Activated CD4-positive, alpha-beta T cell treated with anti-CD3 and anti-CD28 coated beads for 36 hours (primary cell): ENCODE results near the gene CLASP1. TPM values are rescaled to one million over a fixed set of nuclear protein-coding genes. Genes with fewer than 3 reads are reported as not detected.
"Not testable (repeated sequence)": the region's sequence is repeated elsewhere in the genome, so short reads cannot be mapped to it uniquely, and the experiment has no call there.

Source experiments
- ATAC-seq: fragments of 200-7000 bp; cut with Tn5 transposase; one replicate; pipeline ENCODE4 v1.10.0; 2021; ENCODE audit warnings: mild to moderate bottlenecking, moderate library complexity
- CTCF ChIA-PET: fragments of 350-600 bp; sonication (Branson Sonifier 250); formaldehyde crosslinking; loops from one replicate; lab custom pipeline; 2021; ENCODE audit warnings: antibody characterized with exemption; lab: Charles Lee
- POLR2A ChIA-PET: fragments of 350-600 bp; sonication (Branson Sonifier 250); formaldehyde crosslinking; loops from one replicate; lab custom pipeline; 2021; ENCODE audit warnings: antibody characterized with exemption, inconsistent platforms; lab: Charles Lee
- DNase-seq: peaks from one replicate; pipeline ENCODE4 v3.0.0-alpha.2; 2020
- H3K27ac Mint-ChIP-seq: one replicate; pipeline ENCODE4 v1.8.0; 2021; ENCODE audit warnings: mixed read lengths
- H3K27me3 Mint-ChIP-seq: one replicate; pipeline ENCODE4 v1.8.0; 2021; ENCODE audit warnings: mixed read lengths
- H3K36me3 Mint-ChIP-seq: one replicate; pipeline ENCODE4 v1.8.0; 2021; ENCODE audit warnings: low read depth, mixed read lengths
- H3K4me1 Mint-ChIP-seq: one replicate; pipeline ENCODE4 v1.8.0; 2021; ENCODE audit warnings: mixed read lengths
- H3K4me3 Mint-ChIP-seq: one replicate; pipeline ENCODE4 v1.8.0; 2021; ENCODE audit warnings: mild to moderate bottlenecking, moderate library complexity, mixed read lengths
- H3K9me3 Mint-ChIP-seq: one replicate; pipeline ENCODE4 v1.8.0; 2021; ENCODE audit warnings: low read depth, mixed read lengths
- intact Hi-C, 2 experiments: fragments of 100-400 bp; cut with DNase I in 1 of 2; cut with micrococcal nuclease in 1 of 2; formaldehyde crosslinking; loops; one replicate each; pipeline versions ENCODE4 v1.14.2 to v1.15.1; 2022 to 2024; cut with DNase I, micrococcal nuclease
- total RNA-seq, 2 experiments: library from RNA; stranded (reverse); gene quantifications; one replicate each; pipeline ENCODE4 v1.2.3, GENCODE V29; 2021

The CLASP1 gene
- total RNA-seq, 2 experiments from 2014 or later, result 56.8 to 75.6 TPM

GRCh38 chr2:121562269-121563176 lies 86.7 kb downstream of the CLASP1 start:
- ATAC-seq (no peak), DNase-seq (no peak)
- H3K4me1 Mint-ChIP-seq, result peaks cover 61% of the 10 kb centered on the region
- POLR2A ChIA-PET, result no interaction called here
- CTCF ChIA-PET, result interaction anchor here (1.0 to 1.2 kb wide), 2 partner anchors 11 to 14 kb away, joined by 3 to 4 read pairs; no protein-coding TSS in a partner anchor
- no peaks in the 10 kb centered on the region for H3K27me3 Mint-ChIP-seq
- intact Hi-C loops, result no loop called here
- peaks cover 15% of the 10 kb centered on the region for H3K36me3 Mint-ChIP-seq
- peaks cover 7% of the 10 kb centered on the region for H3K9me3 Mint-ChIP-seq
- H3K27ac Mint-ChIP-seq, result no peak overlapping the region
- H3K4me3 Mint-ChIP-seq, result no peak overlapping the region

- POLR2A ChIA-PET, result no interaction called here
- DNase-seq, result no peak
- H3K9me3 Mint-ChIP-seq, result peaks cover 7% of the 10 kb centered on the region
- peaks cover 58% of the 10 kb centered on the region for H3K4me1 Mint-ChIP-seq
- ATAC-seq, result no peak
- H3K27me3 Mint-ChIP-seq, result no peaks in the 10 kb centered on the region
- no peak overlapping the region for H3K27ac Mint-ChIP-seq
- intact Hi-C loops, result no loop called here
- no peak overlapping the region for H3K4me3 Mint-ChIP-seq
- CTCF ChIA-PET, result interaction anchor here (0.6 to 1.2 kb wide), 5 partner anchors 11 to 131 kb away, joined by 3 to 5 read pairs (median 3); no protein-coding TSS in a partner anchor
- peaks cover 15% of the 10 kb centered on the region for H3K36me3 Mint-ChIP-seq
These were observed 87.5 kb downstream of the CLASP1 start for GRCh38 chr2:121561617-121562268.

GRCh38 chr2:121558329-121558728 lies 90.9 kb downstream of the CLASP1 start:
- Mint-ChIP-seq H3K4me3 (no peak overlapping the region), H3K27ac (no peak overlapping the region), H3K4me1 (peaks cover 37% of the 10 kb centered on the region), H3K27me3 (no peaks in the 10 kb centered on the region), H3K36me3 (peaks cover 4% of the 10 kb centered on the region), H3K9me3 (no peaks in the 10 kb centered on the region)
- CTCF ChIA-PET, result interaction anchor here (0.6 to 1.0 kb wide), 2 partner anchors 8 to 132 kb away, joined by 3 to 4 read pairs; no protein-coding TSS in a partner anchor
- POLR2A ChIA-PET, result no interaction called here
- intact Hi-C loops, result no loop called here
- no peak for DNase-seq
- no peak for ATAC-seq

GRCh38 chr2:121555008-121555407 lies 94.3 kb downstream of the CLASP1 start:
- POLR2A ChIA-PET, result no interaction called here

GRCh38 chr2:121552477-121553180 lies 96.6 kb downstream of the CLASP1 start:
- CTCF ChIA-PET, H3K27me3 Mint-ChIP-seq, H3K27ac Mint-ChIP-seq, DNase-seq, intact Hi-C loops, H3K4me3 Mint-ChIP-seq, ATAC-seq: not testable (repeated sequence)
- Mint-ChIP-seq H3K36me3 (peaks cover 18% of the 10 kb centered on the region), H3K9me3 (peaks cover 15% of the 10 kb centered on the region), H3K4me1 (peaks cover 58% of the 10 kb centered on the region)
- POLR2A ChIA-PET, result interaction anchor here (0.6 to 0.8 kb wide), 2 partner anchors 16 to 39 kb away, joined by 3 to 4 read pairs; no protein-coding TSS in a partner anchor

More at GRCh38 chr2:121555008-121555407, 94.3 kb downstream of the CLASP1 start:
- H3K36me3 Mint-ChIP-seq, result peaks cover 9% of the 10 kb centered on the region
- H3K9me3 Mint-ChIP-seq, result peaks cover 8% of the 10 kb centered on the region
- no peak overlapping the region for H3K27ac Mint-ChIP-seq
- H3K27me3 Mint-ChIP-seq, result no peaks in the 10 kb centered on the region
- ATAC-seq (no peak), DNase-seq (no peak)
- peaks cover 43% of the 10 kb centered on the region for H3K4me1 Mint-ChIP-seq
- intact Hi-C loops, result no loop called here
- CTCF ChIA-PET, result no interaction called here
- H3K4me3 Mint-ChIP-seq, result no peak overlapping the region

GRCh38 chr2:121550669-121551068 lies 98.6 kb downstream of the CLASP1 start:
- no peak for DNase-seq
- POLR2A ChIA-PET, result no interaction called here
- H3K4me1 Mint-ChIP-seq, result peaks cover 59% of the 10 kb centered on the region
- no peak for ATAC-seq
- peaks cover 18% of the 10 kb centered on the region for H3K36me3 Mint-ChIP-seq
- no peak overlapping the region for H3K27ac Mint-ChIP-seq
- no peaks in the 10 kb centered on the region for H3K27me3 Mint-ChIP-seq
- no peak overlapping the region for H3K4me3 Mint-ChIP-seq
- intact Hi-C loops, result no loop called here
- CTCF ChIA-PET, result interaction anchor here (1.2 to 1.8 kb wide), 2 partner anchors 11 to 148 kb away, joined by 3 read pairs; no protein-coding TSS in a partner anchor
- peaks cover 15% of the 10 kb centered on the region for H3K9me3 Mint-ChIP-seq

GRCh38 chr2:121547646-121548045 lies 101.6 kb downstream of the CLASP1 start:
- Mint-ChIP-seq H3K27me3 (no peaks in the 10 kb centered on the region), H3K4me1 (peaks cover 64% of the 10 kb centered on the region), H3K27ac (no peak overlapping the region), H3K4me3 (no peak overlapping the region), H3K36me3 (peaks cover 14% of the 10 kb centered on the region), H3K9me3 (peaks cover 13% of the 10 kb centered on the region)
- no peak for ATAC-seq
- DNase-seq, result no peak
- ChIA-PET CTCF (interaction anchor here (1.0 kb wide), 1 partner anchor 224 kb away, joined by 3 read pairs; no protein-coding TSS in a partner anchor), POLR2A (no interaction called here)
- intact Hi-C loops, result no loop called here

DNA sequence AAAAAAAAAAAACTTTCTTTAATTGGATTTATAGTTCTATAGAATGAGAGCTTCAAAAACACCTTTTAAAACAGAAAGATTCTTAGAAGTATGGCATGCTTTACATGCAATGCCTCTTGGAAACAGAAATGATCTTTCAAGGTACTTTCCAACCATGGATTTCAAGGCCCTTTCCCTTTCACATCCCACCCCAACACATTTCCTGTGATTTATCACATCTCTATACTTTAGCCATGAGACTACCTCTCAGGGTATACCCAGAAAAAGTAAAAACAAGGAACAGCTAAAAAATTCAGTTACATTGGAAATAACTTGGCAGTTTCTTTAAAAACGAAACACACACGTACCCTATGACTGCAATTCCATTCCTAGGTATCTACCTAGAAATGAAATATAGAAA lies 103.3 kb downstream of the CLASP1 start:
- no peak for ATAC-seq
- no peak for DNase-seq
- CTCF ChIA-PET, result interaction anchor here (1.2 to 1.4 kb wide), 2 partner anchors 13 to 160 kb away, joined by 3 to 6 read pairs; no protein-coding TSS in a partner anchor
- H3K4me3 Mint-ChIP-seq, result no peak overlapping the region
- H3K27me3 Mint-ChIP-seq, result no peaks in the 10 kb centered on the region
- POLR2A ChIA-PET, result interaction anchor here (0.9 to 1.0 kb wide), 2 partner anchors 15 to 21 kb away, joined by 3 to 6 read pairs; partner anchors contain the start of gene RNU4ATAC
- peak overlapping the region; percentile 44 for H3K27ac Mint-ChIP-seq
- H3K9me3 Mint-ChIP-seq, result peaks cover 13% of the 10 kb centered on the region
- intact Hi-C loops, result no loop called here
- H3K4me1 Mint-ChIP-seq, result peaks cover 48% of the 10 kb centered on the region
- H3K36me3 Mint-ChIP-seq, result peaks cover 10% of the 10 kb centered on the region

- ChIA-PET POLR2A (interaction anchor here (0.9 to 1.0 kb wide), 2 partner anchors 14 to 22 kb away, joined by 3 to 6 read pairs; partner anchors contain the start of gene RNU4ATAC), CTCF (interaction anchor here (0.7 to 1.4 kb wide), 3 partner anchors 13 to 818 kb away, joined by 3 to 6 read pairs (median 3); no protein-coding TSS in a partner anchor)
- intact Hi-C loops, result no loop called here
- ATAC-seq, result no peak
- Mint-ChIP-seq H3K27ac (no peak overlapping the region), H3K4me1 (peaks cover 43% of the 10 kb centered on the region), H3K36me3 (peaks cover 10% of the 10 kb centered on the region), H3K4me3 (no peak overlapping the region), H3K9me3 (peaks cover 9% of the 10 kb centered on the region), H3K27me3 (no peaks in the 10 kb centered on the region)
- DNase-seq, result no peak
These were observed 104.0 kb downstream of the CLASP1 start for GRCh38 chr2:121545257-121545656.

- H3K36me3 Mint-ChIP-seq, result no peaks in the 10 kb centered on the region
- DNase-seq (no peak), ATAC-seq (no peak)
- no peaks in the 10 kb centered on the region for H3K27me3 Mint-ChIP-seq
- H3K4me3 Mint-ChIP-seq, result no peak overlapping the region
- H3K27ac Mint-ChIP-seq, result no peak overlapping the region
- ChIA-PET POLR2A (interaction anchor here (1.3 kb wide), 1 partner anchor 10 kb away, joined by 4 read pairs; the partner anchor contains the start of gene RNU4ATAC), CTCF (interaction anchor here (0.7 to 0.9 kb wide), 2 partner anchors 20 to 28 kb away, joined by 3 to 5 read pairs; no protein-coding TSS in a partner anchor)
- peaks cover 38% of the 10 kb centered on the region for H3K4me1 Mint-ChIP-seq
- intact Hi-C loops, result no loop called here
- H3K9me3 Mint-ChIP-seq, result no peaks in the 10 kb centered on the region
These were observed 107.8 kb downstream of the CLASP1 start for GRCh38 chr2:121541495-121541894.
